GM13976 (cell line): ENCODE results near the gene KSR1.

Experiments used
- DNase-seq: peaks from one replicate; pipeline ENCODE4 v3.0.0; 2012; ENCODE audit warnings: low spot score
- CTCF ChIP-seq: IDR thresholded peaks from 2 replicates; pipeline ENCODE4 v1.5.1; 2012; ENCODE audit warnings: borderline replicate concordance, mild to moderate bottlenecking; ENCODE audit not compliant: insufficient read depth; ENCODE audit errors: extremely low read depth, missing control alignments, control extremely low read depth
- in situ Hi-C: fragments of 300-500 bp; cut with MboI; formaldehyde crosslinking; loops from one replicate; pipeline ENCODE4 v1.12.0; 2022; ENCODE audit warnings: low sequenced_read_pairs, mixed read lengths, inconsistent platforms; ENCODE audit not compliant: unreplicated experiment

KSR1 gene

GRCh38 chr17:27533874-27534815 is 77.9 kb downstream of the KSR1 start:
- in situ Hi-C loops: no loop called here
- no peak for DNase-seq
- TF ChIP-seq CTCF: no peak

DNA sequence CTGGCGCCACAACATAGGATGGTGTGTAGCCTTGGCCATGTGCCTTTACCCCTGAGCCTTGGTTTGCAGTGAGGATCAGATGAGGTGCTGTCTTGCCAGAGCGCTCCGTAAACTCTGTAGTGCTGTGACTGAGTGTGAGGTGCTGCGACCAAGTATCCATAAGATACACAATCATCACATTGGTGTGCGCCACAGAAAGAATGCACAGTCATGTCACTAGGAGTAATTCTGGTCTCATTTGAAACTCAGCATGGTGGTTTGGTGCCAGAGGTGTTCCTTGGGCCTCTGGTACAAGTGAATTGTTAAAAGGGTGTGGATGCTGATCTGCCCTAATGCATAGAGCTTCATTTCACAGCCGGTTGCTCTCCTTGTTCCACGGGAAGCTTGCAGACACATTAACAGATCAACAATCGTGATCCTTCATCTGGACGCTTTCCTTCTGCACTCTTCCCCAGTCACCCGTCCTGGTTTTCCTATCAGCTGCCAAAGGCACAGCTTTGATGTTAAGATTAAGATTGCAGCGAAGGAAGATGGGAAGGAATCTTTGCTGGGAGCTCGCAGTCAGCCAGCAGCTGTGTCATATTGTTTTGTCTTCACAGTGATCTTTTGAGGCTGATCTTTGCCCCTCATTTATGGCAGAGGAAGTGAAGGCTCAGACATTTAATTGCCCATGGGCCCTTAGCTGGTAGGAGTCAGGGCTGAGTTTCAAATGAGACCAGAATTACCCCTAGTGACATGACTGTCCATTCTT is 79.1 kb downstream of the KSR1 start:
- in situ Hi-C loops: no loop called here
- no peak for DNase-seq
- TF ChIP-seq CTCF: no peak

DNA sequence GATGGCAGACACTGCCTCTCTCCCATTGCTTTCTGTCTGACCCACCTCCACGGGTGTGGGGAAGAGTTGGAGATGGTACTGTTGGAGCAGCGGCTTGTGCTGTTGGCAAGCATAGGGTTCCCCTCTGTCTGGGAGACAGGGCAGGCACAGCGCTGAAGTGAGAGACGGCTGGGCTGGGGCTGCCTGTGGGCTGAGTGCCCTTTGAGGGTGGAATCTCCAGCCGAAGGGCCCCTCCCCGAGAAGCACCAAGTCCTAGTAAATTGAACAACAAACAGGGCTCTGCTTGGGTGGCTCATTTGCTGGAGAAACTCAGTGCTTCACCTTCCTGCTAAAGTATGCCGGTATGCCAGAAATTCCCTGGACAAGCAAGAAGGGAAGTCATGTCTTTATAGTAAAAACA is 79.7 kb downstream of the KSR1 start:
- TF ChIP-seq CTCF: no peak
- no peak for DNase-seq
- in situ Hi-C loops: no loop called here

GRCh38 chr17:27536781-27537180 is 80.5 kb downstream of the KSR1 start:
- no peak for TF ChIP-seq CTCF
- no peak for DNase-seq
- in situ Hi-C loops: no loop called here

- in situ Hi-C loops: no loop called here
- no peak for DNase-seq
- TF ChIP-seq CTCF: no peak
Measured at GRCh38 chr17:27538156-27538955, 82.1 kb downstream of the KSR1 start.

DNA sequence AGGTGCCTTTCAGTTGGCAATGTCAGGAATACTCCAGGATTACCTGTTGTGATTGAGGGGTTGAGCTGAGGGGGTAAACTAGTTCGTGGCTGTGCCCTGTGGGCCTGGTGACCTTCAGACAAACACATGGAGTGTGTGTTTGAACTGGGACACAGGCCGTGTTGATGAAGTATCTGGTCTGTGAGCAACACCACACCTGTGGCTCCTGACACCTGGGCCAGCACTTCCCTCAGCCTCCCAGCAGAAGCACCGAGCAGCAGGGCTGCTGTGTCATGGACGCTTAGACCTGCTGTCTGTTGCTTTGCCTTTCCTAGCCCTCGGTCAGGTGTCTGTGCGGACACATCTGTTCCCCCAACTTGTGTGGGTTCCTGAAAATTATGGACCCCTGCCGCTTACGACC is 82.9 kb downstream of the KSR1 start:
- no peak for TF ChIP-seq CTCF
- no peak for DNase-seq
- in situ Hi-C loops: no loop called here
